Activated gamma-delta T cell treated with anti-CD3 and anti-CD28 coated beads, Interleukin-2, amount 50 U/mL, for 16 hours (primary cell): ENCODE data around the gene GPATCH8.
"Not testable (repeated sequence)": the region's sequence is repeated elsewhere in the genome, so short reads cannot be mapped to it uniquely, and the experiment has no call there.

Source experiments
- DNase-seq: peaks from one replicate; pipeline ENCODE4 v3.0.0-alpha.2; 2020; ENCODE audit warnings: low read depth

Gene GPATCH8

GRCh38 chr17:44375196-44376017 lies 127.8 kb downstream of the GPATCH8 start:
- DNase-seq: no peak

- DNase-seq: no peak
Measured at GRCh38 chr17:44374306-44375195, 128.7 kb downstream of the GPATCH8 start.

GRCh38 chr17:44372036-44372435 lies 131.2 kb downstream of the GPATCH8 start:
- DNase-seq: no peak

GRCh38 chr17:44369414-44370023 lies 133.7 kb downstream of the GPATCH8 start:
- not testable (repeated sequence) for DNase-seq

- not testable (repeated sequence) for DNase-seq
Measured at GRCh38 chr17:44368391-44369243, 134.6 kb downstream of the GPATCH8 start.

- no peak for DNase-seq
Measured at GRCh38 chr17:44367231-44367979, 135.8 kb downstream of the GPATCH8 start.

GRCh38 chr17:44365051-44365450 lies 138.2 kb downstream of the GPATCH8 start:
- not testable (repeated sequence) for DNase-seq

GRCh38 chr17:44363613-44364159 lies 139.5 kb downstream of the GPATCH8 start, which contains the start of gene FAM171A2:
Gene FAM171A2, minus strand, starts transcription at chr17:44363853. Its CDS starts 139 bp downstream, at chr17:44363714.
- peak; percentile 43 for DNase-seq

- no peak for DNase-seq
Measured at GRCh38 chr17:44362949-44363612, 140.1 kb downstream of the GPATCH8 start.

- no peak for DNase-seq
Measured at GRCh38 chr17:44362459-44362948, 140.7 kb downstream of the GPATCH8 start.

- no peak for DNase-seq
Measured at GRCh38 chr17:44361292-44362260, 141.6 kb downstream of the GPATCH8 start.

- no peak for DNase-seq
Measured at GRCh38 chr17:44360826-44361225, 142.4 kb downstream of the GPATCH8 start.

GRCh38 chr17:44360144-44360533 lies 143.1 kb downstream of the GPATCH8 start:
- no peak for DNase-seq

- DNase-seq: no peak
Measured at GRCh38 chr17:44359458-44360143, 143.6 kb downstream of the GPATCH8 start.

GRCh38 chr17:44359006-44359405 lies 144.2 kb downstream of the GPATCH8 start:
- no peak for DNase-seq

- DNase-seq: no peak
Measured at GRCh38 chr17:44358066-44358465, 145.1 kb downstream of the GPATCH8 start.

GRCh38 chr17:44356241-44356640 lies 147.0 kb downstream of the GPATCH8 start:
- no peak for DNase-seq

- no peak for DNase-seq
Measured at GRCh38 chr17:44355642-44356099, 147.5 kb downstream of the GPATCH8 start.
